Measurements from ENCODE around the gene PDLIM4. TPM values are rescaled to one million over a fixed set of nuclear protein-coding genes. Genes with fewer than 3 reads are reported as not detected.

PDLIM4 gene
- total RNA-seq, 1 donor from 2014 or later, result 19.8 TPM

- no peaks in the 10 kb centered on the region for H3K36me3 ChIP-seq (ENCODE audit: control insufficient read depth in 3 of 3, insufficient read depth in 3 of 3, low read length in 3 of 3)
- no peaks in the 10 kb centered on the region for H3K27me3 ChIP-seq (ENCODE audit: control insufficient read depth in 3 of 3, insufficient read depth in 3 of 3, low read length in 3 of 3)
- peak overlapping the region; percentile 76 to 99 (median 99) for H3K9ac ChIP-seq (ENCODE audit: low read depth in 1 of 3, low read length in 3 of 3)
- H3K4me1 ChIP-seq (ENCODE audit: control insufficient read depth in 3 of 3, insufficient read depth in 3 of 3, low read length in 3 of 3), result peaks cover 14 to 57% (median 37%) of the 10 kb centered on the region in 3 donors
- peak overlapping the region; percentile 99 for H3K27ac ChIP-seq (ENCODE audit: low read depth, low read length)
- peak overlapping the region; percentile 74 to 90 (median 87) for H3K4me3 ChIP-seq (ENCODE audit: low read length in 3 of 3)
- no peaks in the 10 kb centered on the region for H3K9me3 ChIP-seq (ENCODE audit: control insufficient read depth in 3 of 3, low read length in 3 of 3)
These were observed 37.4 kb downstream of the PDLIM4 start for GRCh38 chr5:132294728-132295504.

- H3K4me1 ChIP-seq (ENCODE audit: control insufficient read depth in 3 of 3, insufficient read depth in 3 of 3, low read length in 3 of 3), result peaks cover 14 to 57% (median 39%) of the 10 kb centered on the region in 3 donors
- H3K9ac ChIP-seq (ENCODE audit: low read depth in 1 of 3, low read length in 3 of 3), result peak overlapping the region in 2 of 3 donors; percentile 99
- H3K9me3 ChIP-seq (ENCODE audit: control insufficient read depth in 3 of 3, low read length in 3 of 3), result no peaks in the 10 kb centered on the region
- peak overlapping the region; percentile 99 for H3K27ac ChIP-seq (ENCODE audit: low read depth, low read length)
- H3K4me3 ChIP-seq (ENCODE audit: low read length in 3 of 3), result peak overlapping the region in 2 of 3 donors; percentile 87 to 90
- no peaks in the 10 kb centered on the region for H3K36me3 ChIP-seq (ENCODE audit: control insufficient read depth in 3 of 3, insufficient read depth in 3 of 3, low read length in 3 of 3)
- H3K27me3 ChIP-seq (ENCODE audit: control insufficient read depth in 3 of 3, insufficient read depth in 3 of 3, low read length in 3 of 3), result no peaks in the 10 kb centered on the region
These were observed 38.3 kb downstream of the PDLIM4 start for GRCh38 chr5:132295505-132296411.

- H3K36me3 ChIP-seq (ENCODE audit: control insufficient read depth in 3 of 3, insufficient read depth in 3 of 3, low read length in 3 of 3), result no peaks in the 10 kb centered on the region
- peak overlapping the region; percentile 14 for H3K27ac ChIP-seq (ENCODE audit: low read depth, low read length)
- H3K4me3 ChIP-seq (ENCODE audit: low read length in 3 of 3), result peak overlapping the region in 1 of 3 donors; percentile 29
- H3K27me3 ChIP-seq (ENCODE audit: control insufficient read depth in 3 of 3, insufficient read depth in 3 of 3, low read length in 3 of 3), result no peaks in the 10 kb centered on the region
- H3K4me1 ChIP-seq (ENCODE audit: control insufficient read depth in 3 of 3, insufficient read depth in 3 of 3, low read length in 3 of 3), result peaks cover 21 to 64% (median 46%) of the 10 kb centered on the region in 3 donors
- no peaks in the 10 kb centered on the region for H3K9me3 ChIP-seq (ENCODE audit: control insufficient read depth in 3 of 3, low read length in 3 of 3)
- H3K9ac ChIP-seq (ENCODE audit: low read depth in 1 of 3, low read length in 3 of 3), result peak overlapping the region in 1 of 3 donors; percentile 40
These were observed 39.0 kb downstream of the PDLIM4 start for GRCh38 chr5:132296412-132297016.

GRCh38 chr5:132297211-132297940, 39.9 kb downstream of the PDLIM4 start:
- H3K9ac ChIP-seq (ENCODE audit: low read depth in 1 of 3, low read length in 3 of 3), result no peak overlapping the region
- peaks cover 0 to under 1% (median 0%) of the 10 kb centered on the region in 3 donors for H3K36me3 ChIP-seq (ENCODE audit: control insufficient read depth in 3 of 3, insufficient read depth in 3 of 3, low read length in 3 of 3)
- H3K4me1 ChIP-seq (ENCODE audit: control insufficient read depth in 3 of 3, insufficient read depth in 3 of 3, low read length in 3 of 3), result peaks cover 29 to 70% (median 53%) of the 10 kb centered on the region in 3 donors
- H3K27ac ChIP-seq (ENCODE audit: low read depth, low read length), result no peak overlapping the region
- no peaks in the 10 kb centered on the region for H3K27me3 ChIP-seq (ENCODE audit: control insufficient read depth in 3 of 3, insufficient read depth in 3 of 3, low read length in 3 of 3)
- H3K9me3 ChIP-seq (ENCODE audit: control insufficient read depth in 3 of 3, low read length in 3 of 3), result no peaks in the 10 kb centered on the region
- no peak overlapping the region for H3K4me3 ChIP-seq (ENCODE audit: low read length in 3 of 3)

GRCh38 chr5:132298298-132299212, 41.1 kb downstream of the PDLIM4 start:
- H3K9me3 ChIP-seq (ENCODE audit: control insufficient read depth in 3 of 3, low read length in 3 of 3), result no peaks in the 10 kb centered on the region
- no peaks in the 10 kb centered on the region for H3K27me3 ChIP-seq (ENCODE audit: control insufficient read depth in 3 of 3, insufficient read depth in 3 of 3, low read length in 3 of 3)
- H3K4me3 ChIP-seq (ENCODE audit: low read length in 3 of 3), result no peak overlapping the region
- H3K9ac ChIP-seq (ENCODE audit: low read depth in 1 of 3, low read length in 3 of 3), result no peak overlapping the region
- H3K36me3 ChIP-seq (ENCODE audit: control insufficient read depth in 3 of 3, insufficient read depth in 3 of 3, low read length in 3 of 3), result peaks cover 0 to 2% (median 0%) of the 10 kb centered on the region in 3 donors
- H3K27ac ChIP-seq (ENCODE audit: low read depth, low read length), result no peak overlapping the region
- H3K4me1 ChIP-seq (ENCODE audit: control insufficient read depth in 3 of 3, insufficient read depth in 3 of 3, low read length in 3 of 3), result peaks cover 24 to 61% (median 44%) of the 10 kb centered on the region in 3 donors

- Histone ChIP-seq H3K4me1 (ENCODE audit: control insufficient read depth in 3 of 3, insufficient read depth in 3 of 3, low read length in 3 of 3) (peaks cover 18 to 50% (median 38%) of the 10 kb centered on the region in 3 donors), H3K27me3 (ENCODE audit: control insufficient read depth in 3 of 3, insufficient read depth in 3 of 3, low read length in 3 of 3) (no peaks in the 10 kb centered on the region), H3K4me3 (ENCODE audit: low read length in 3 of 3) (no peak overlapping the region), H3K9me3 (ENCODE audit: control insufficient read depth in 3 of 3, low read length in 3 of 3) (no peaks in the 10 kb centered on the region), H3K36me3 (ENCODE audit: control insufficient read depth in 3 of 3, insufficient read depth in 3 of 3, low read length in 3 of 3) (peaks cover 0 to 2% (median 0%) of the 10 kb centered on the region in 3 donors), H3K9ac (ENCODE audit: low read depth in 1 of 3, low read length in 3 of 3) (no peak overlapping the region), H3K27ac (ENCODE audit: low read depth, low read length) (no peak overlapping the region)
These were observed 42.4 kb downstream of the PDLIM4 start for GRCh38 chr5:132299917-132300316.

- H3K36me3 ChIP-seq (ENCODE audit: control insufficient read depth in 3 of 3, insufficient read depth in 3 of 3, low read length in 3 of 3), result peaks cover 0 to 2% (median 0%) of the 10 kb centered on the region in 3 donors
- H3K9me3 ChIP-seq (ENCODE audit: control insufficient read depth in 3 of 3, low read length in 3 of 3), result no peaks in the 10 kb centered on the region
- H3K27me3 ChIP-seq (ENCODE audit: control insufficient read depth in 3 of 3, insufficient read depth in 3 of 3, low read length in 3 of 3), result no peaks in the 10 kb centered on the region
- H3K4me3 ChIP-seq (ENCODE audit: low read length in 3 of 3), result no peak overlapping the region
- no peak overlapping the region for H3K27ac ChIP-seq (ENCODE audit: low read depth, low read length)
- no peak overlapping the region for H3K9ac ChIP-seq (ENCODE audit: low read depth in 1 of 3, low read length in 3 of 3)
- H3K4me1 ChIP-seq (ENCODE audit: control insufficient read depth in 3 of 3, insufficient read depth in 3 of 3, low read length in 3 of 3), result peaks cover 15 to 41% (median 30%) of the 10 kb centered on the region in 3 donors
These were observed 43.3 kb downstream of the PDLIM4 start for GRCh38 chr5:132300577-132301343.

All from skeletal muscle tissue (tissue), 4 donors.